Stimulated activated naive CD4-positive, alpha-beta T cell treated with Interleukin-2 at 50 U/mL for 16 hours (primary cell): ENCODE results near the gene DUSP18.
"Not testable (repeated sequence)": the region's sequence is repeated elsewhere in the genome, so short reads cannot be mapped to it uniquely, and the experiment has no call there.

ENCODE experiments used
- DNase-seq: peaks from one replicate; lab custom pipeline; 2025; lab: John Stamatoyannopoulos, UW

Gene DUSP18

DNA sequence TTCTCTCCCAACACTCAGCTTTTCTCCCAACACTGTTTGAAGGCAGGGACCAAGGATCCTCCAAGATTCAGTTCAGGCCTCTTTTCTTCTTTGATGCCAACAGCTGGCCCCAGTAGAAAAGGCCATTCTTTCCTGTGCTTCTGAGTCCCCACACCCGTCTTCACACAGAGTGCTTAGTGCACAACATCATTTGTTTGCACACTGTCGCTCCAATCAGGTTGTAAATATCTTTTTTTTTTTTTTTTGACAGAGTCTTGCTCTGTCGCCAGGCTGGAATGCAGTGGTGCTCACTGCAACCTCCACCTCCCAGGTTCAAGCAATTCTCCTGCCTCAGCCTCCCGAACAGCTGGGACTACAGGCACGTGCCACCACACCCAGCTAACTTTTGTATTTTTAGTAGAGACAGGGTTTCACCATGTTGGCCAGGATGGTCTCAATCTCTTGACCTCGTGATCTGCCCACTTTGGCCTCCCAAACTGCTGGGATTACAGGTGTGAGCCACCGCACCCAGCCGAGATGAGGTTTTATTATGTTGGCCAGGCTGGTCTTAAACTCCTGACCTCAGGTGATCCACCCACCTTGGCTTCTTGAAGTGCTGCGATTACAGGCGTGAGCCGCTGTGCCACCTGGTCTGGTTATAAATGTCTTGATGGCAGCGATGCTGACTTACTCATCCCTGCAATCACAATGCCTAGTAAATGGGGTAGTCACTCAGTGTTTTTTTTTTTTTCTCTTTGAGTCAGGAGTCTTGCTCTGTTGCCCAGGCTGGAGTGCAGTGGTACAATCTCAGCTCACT is 12.4 kb upstream of the DUSP18 start:
- DNase-seq, result not testable (repeated sequence)

GRCh38 chr22:30676565-30676964 is 8.9 kb upstream of the DUSP18 start:
- DNase-seq, result not testable (repeated sequence)

DNA sequence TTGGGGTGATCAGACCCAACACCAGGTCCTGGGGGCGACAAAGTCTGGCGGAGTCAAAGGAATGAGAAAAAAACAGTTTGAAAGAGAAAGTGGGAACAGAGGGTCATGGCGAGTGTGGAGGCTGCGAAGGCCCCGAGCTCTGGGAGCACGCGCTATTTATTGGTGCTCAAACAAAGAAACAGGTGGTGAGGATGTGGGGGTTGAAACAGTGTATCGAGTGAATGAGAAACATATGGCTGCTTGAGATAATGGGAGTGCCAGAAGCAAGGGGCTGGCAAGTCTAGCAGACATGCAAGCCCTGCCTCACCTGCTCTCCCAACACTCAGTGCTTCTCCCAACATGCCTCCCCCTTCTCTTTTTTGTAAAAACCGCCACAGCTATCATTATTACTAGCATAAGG is 7.8 kb upstream of the DUSP18 start:
- no peak for DNase-seq

DNA sequence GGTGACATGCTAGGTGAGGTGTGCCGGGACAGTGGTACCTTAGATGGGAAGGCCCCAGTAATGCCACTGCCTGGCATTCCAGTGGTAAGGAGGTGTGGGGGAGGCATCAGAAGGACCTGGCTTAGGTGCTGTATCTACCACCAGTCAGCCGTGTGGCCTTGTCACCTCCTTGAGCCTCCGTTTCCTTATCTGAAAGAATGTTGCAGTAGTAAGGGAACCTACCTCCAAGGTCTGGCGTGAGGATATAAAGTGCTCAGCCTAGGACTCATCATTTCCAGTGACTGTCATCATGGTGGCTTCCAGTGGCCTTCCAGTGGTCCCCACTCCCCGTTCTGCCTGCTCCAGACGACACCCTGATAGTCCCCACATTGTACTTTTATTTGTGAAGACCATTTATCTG is 6.8 kb upstream of the DUSP18 start:
- no peak for DNase-seq

GRCh38 chr22:30673136-30673535 is 5.5 kb upstream of the DUSP18 start:
- no peak for DNase-seq

- DNase-seq, result no peak
These were observed 3.4 kb upstream of the DUSP18 start for GRCh38 chr22:30671071-30671470.

DNA sequence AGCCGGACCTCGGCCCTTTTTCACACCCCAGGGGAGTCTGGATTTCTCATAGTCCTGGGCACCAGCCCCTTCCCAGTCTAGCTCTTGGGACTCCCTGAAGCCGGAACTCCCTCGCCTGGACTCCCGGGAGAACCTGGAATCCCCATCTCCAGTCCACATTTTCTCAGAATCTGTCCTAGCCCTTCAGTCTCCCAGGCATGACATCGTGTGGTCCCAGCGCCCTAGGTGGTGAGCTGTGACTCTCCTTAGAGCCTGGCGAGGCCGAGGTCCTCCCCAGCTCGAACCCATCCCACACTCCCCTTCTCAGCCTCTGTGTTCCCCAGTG is 673 bp upstream of the DUSP18 start:
- DNase-seq, result no peak

DNA sequence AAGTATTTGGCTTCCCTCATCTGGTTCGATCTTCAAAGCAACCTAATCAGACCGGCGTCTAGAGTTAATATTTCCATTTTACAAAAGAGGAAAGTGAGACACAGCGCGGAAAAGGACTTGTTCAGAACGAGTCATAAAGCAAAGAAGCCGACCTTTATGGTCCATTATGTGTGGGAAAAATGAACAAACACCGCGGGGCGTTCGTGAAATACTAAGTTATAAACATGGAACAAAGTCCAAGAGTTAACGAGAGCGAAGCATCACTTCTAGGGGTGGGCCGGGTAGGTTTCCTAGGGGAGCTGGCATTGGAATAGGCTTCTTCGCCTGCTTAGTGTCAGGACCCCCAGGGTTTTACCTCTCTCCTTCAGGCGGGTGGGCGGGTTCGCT is 575 bp downstream of the DUSP18 start:
- DNase-seq, result no peak

GRCh38 chr22:30665786-30666185 is 1.9 kb downstream of the DUSP18 start:
- no peak for DNase-seq

DNA sequence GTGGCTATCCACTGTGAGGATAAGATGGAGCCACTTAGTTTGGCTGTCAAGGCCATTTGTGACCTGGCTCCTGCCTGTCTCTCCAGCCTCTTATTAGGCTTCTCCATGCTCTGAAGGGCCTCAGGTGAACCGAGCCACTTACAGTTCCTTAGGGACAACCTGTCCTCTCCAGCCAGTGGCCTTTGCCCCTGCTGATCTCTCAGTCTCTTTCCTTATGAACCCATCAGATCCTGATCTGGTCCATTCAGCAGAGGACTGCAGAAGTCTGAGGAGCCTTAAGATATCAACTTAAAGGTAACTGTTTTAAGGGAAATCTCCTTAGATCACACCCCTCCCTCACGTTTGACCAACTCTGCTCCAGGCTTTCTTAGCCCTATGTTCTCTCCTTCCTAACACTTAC is 2.4 kb downstream of the DUSP18 start:
- no peak for DNase-seq

- DNase-seq, result no peak
These were observed 2.9 kb downstream of the DUSP18 start for GRCh38 chr22:30664798-30665197.

- DNase-seq, result no peak
These were observed 5.6 kb downstream of the DUSP18 start for GRCh38 chr22:30662040-30662439.

GRCh38 chr22:30655532-30655931 is 12.1 kb downstream of the DUSP18 start:
- DNase-seq, result no peak

DNA sequence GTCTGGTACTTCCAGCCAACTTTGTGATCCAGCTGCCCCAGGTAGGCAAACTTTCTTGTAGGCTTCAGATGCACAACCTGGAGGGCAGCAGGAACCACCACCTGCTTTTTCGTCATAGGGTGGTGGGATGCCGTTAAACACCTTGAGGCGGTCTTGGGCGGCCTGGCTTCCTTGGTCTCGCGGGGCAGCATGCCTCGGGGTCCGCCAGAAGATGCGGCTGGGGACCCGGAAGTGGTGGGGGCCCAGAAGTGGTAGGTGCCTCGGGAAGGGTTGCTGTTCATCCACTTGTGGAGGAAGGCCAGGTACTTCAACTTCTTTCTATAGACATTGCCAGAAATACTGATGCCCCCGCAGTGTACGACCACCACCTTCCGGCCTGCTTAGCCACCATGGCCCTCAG is 13.3 kb downstream of the DUSP18 start:
- no peak for DNase-seq

GRCh38 chr22:30652852-30653251 is 14.8 kb downstream of the DUSP18 start:
- no peak for DNase-seq

DNA sequence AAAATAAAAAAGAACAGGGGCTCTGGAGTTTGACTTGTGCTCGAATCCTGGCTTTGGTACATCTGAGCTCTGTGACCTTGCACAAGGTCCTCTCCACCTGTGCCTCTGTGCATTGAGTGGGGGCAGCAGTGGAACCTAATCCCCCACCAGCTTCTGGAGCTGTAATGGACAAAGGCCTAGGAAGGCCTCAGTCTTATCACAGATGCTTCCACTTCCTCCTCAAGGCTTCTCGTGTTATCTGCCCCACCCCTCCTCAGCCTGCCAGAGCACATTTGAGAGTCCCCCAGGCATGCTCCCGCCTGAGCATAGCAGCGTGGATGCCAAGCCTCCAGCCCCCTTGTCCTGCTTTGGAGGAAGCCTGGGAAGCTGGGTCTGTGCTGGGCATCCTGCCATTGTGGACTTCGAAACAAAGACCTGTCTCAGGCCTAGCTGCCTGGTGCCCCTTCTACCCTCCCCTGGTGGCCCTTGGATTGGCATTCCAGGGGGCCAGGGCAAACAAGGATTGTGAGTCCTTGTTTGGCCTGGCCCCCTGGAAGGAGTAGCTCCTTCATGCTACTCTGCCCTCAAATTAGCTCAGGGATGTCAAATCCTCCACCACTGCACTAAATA is 17.1 kb downstream of the DUSP18 start:
- DNase-seq, result no peak

DNA sequence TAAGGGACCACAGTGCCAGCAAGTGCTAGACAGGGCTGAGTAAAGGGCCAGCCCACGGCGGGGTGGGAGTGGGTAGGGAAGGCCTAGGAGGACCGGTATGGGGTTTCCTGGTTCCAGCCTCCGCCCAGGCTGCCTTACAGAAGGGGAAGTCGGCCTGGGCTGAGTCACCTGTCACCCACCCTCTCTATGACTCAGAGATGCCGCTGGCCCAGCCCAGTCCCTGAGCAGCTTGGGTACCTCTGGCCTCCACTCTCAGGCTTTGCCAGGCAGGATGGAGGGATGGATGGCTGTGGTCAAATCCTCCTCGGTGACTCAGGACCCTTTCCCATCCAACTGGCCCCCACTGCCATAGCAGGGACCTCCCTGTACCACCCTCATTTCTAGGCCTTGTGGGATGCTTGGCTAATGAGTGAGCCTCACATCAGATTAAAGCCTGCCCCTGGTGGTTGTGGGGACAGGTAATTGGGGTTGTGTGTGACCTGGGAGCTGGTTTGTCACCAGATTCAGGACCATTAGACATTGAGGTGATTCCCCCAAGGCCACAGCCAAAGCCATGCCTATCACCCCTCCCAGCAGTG is 18.2 kb downstream of the DUSP18 start:
- DNase-seq, result peak; percentile 90

DNA sequence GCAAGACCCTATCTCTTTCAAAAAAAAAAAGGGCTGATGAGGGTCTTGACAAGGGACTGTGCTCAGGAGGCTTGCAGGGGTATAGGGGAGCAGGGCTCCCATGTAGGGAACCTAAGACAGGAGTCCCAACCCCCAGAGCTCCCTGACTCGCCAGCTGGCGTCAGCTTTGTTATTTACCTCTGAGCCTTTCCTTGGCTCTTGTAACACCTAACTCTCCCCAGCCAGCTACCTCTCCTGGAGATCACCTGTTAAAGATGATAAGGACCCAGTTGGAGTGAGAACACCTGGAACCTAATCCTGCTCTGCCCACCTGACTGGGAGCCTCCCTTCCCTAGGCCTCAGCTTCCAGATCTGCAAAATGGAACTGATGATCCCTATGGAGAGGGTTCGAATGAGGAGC is 18.9 kb downstream of the DUSP18 start:
- no peak for DNase-seq

GRCh38 chr22:30647536-30647935 is 20.1 kb downstream of the DUSP18 start:
- no peak for DNase-seq

DNA sequence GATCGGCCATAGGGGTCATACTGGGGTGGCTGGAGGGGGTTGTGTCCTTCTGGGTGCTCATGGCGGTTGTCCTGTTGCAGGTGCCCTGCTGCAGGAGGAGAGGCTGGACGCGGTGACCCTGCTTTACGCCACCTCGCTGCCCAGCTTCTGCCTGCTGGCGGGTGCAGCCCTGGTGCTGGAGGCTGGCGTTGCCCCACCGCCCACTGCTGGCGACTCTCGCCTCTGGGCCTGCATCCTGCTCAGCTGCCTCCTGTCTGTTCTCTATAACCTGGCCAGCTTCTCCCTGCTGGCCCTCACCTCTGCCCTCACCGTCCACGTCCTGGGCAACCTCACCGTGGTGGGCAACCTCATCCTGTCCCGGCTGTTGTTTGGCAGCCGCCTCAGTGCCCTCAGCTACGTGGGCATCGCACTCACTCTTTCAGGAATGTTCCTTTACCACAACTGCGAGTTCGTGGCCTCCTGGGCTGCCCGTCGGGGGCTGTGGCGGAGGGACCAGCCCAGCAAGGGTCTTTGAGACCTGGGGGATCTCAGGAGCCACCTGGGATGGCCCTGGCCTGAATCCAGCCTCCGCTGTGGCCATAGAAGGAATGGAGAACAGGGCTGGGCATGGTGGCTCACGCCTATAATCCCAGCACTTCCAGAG is 21.0 kb downstream of the DUSP18 start:
- no peak for DNase-seq

DNA sequence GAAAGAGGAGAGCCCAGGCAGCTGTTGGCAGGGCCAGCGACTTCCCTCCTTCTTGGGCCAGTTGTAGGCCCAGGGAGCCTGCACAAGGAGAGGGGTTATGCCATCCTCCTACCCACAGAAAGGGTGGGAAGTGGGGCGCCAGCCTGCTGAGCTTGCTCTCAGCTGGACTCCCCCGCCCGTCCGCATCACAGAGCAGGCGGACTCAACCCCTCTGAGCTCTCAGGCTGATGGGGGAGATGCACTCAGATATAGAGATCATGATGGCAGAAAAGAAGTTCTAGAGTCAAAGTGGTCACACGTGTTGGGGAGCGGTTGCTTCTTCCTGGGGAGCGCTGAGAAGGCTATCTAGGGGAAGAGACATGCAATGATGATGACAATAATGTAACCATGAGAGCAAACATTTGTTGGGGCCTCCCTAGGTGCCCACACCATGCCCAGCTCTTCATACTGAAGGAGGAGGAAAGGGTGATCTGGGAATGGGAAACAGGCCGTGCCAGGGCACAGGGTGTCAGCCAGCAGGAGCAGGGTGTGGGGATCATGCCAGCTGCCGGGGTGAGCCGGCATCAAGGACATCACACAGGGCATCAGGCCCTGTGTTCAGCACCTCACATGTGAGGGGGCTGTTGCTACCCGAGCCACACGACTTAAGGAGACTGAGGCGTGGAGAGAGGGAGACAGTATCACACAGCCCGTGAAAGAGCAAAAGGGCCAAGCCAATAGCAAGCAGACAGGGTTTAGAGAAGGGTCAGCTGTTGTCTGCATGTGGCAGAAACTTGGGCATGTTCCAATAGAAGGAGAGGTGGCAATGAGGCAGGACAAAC is 24.4 kb downstream of the DUSP18 start:
- no peak for DNase-seq

GRCh38 chr22:30640839-30641430 is 26.7 kb downstream of the DUSP18 start:
- no peak for DNase-seq
